Measurements from ENCODE around the gene CTRL.
"Not testable (repeated sequence)": the region's sequence is repeated elsewhere in the genome, so short reads cannot be mapped to it uniquely, and the experiment has no call there.

The CTRL gene

DNA sequence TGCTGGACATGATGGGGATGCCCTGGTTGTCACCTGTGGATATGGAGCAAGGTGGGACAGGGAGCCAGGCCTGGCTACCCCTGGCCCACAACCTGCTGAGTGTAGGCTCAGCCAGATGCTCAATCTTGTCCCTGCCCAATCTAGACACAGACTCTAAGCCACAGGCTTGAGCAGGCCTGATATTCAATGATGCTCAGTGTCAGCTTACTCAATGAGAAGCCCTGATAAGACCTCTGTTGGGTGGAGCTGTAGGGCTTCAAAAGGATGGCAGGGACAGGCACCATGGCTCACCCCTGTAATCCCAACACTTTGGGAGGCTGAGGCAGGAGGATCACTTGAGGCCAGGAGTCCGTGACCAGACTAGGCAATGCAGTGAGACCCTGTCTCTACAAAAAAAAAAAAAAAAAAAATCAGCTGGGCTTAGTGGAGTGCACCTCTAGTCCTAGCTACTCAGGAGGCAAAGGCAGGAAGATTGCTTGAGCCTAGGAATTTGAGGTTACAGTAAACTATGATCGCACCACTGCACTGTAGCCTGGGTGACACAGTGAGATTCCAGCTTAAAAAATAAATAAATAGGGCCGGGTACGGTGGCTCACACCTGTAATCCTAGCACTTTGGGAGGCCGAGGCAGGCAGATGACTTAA, 8.9 kb upstream of the CTRL start:
- DNase-seq (ENCODE audit: low spot score): no peak

GRCh38 chr16:67939507-67940445, 8.1 kb upstream of the CTRL start:
- DNase-seq (ENCODE audit: low spot score): peak; percentile 24

GRCh38 chr16:67937713-67938112, 6.1 kb upstream of the CTRL start:
- not testable (repeated sequence) for DNase-seq (ENCODE audit: low spot score)

- peak; percentile 81 for DNase-seq (ENCODE audit: low spot score)
These were observed 5.4 kb upstream of the CTRL start for GRCh38 chr16:67936880-67937605.

- peak; percentile 30 for DNase-seq (ENCODE audit: low spot score)
These were observed 4.6 kb upstream of the CTRL start, which contains the start of gene PSMB10 for GRCh38 chr16:67936124-67936879. TSS of gene PSMB10 (minus strand) at chr16:67936850. CDS start at chr16:67936749, 101 bp downstream.

- DNase-seq (ENCODE audit: low spot score): peak; percentile 96
These were observed 3.9 kb upstream of the CTRL start for GRCh38 chr16:67935402-67936123.

- no peak for DNase-seq (ENCODE audit: low spot score)
These were observed 3.4 kb upstream of the CTRL start for GRCh38 chr16:67935101-67935401.

- DNase-seq (ENCODE audit: low spot score): no peak
These were observed 2.8 kb upstream of the CTRL start for GRCh38 chr16:67934306-67935100.

DNA sequence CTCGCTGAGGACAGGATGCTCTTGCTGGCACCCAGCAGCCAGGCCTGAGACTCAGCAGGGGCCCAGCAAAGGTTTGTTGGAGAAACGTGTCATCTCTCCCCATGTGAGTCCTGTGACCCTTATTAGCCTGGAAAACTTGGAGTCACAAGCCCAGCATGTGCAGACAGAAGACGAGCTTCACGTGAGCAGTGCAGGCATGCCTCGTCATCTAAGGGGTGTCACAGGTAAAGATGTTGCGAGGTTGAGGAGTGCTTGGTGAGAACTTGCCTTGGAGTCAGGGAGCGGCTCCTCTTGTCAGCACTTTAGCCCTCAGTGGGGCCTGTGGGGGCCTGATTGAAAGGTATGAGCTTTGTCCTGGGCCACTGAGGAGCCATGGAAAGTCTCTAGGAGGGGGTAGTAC, 2.1 kb upstream of the CTRL start:
- DNase-seq (ENCODE audit: low spot score): no peak

GRCh38 chr16:67932462-67932840, 789 bp upstream of the CTRL start:
- no peak for DNase-seq (ENCODE audit: low spot score)

GRCh38 chr16:67930678-67931211, 917 bp downstream of the CTRL start:
- DNase-seq (ENCODE audit: low spot score): no peak

GRCh38 chr16:67930191-67930590, 1.5 kb downstream of the CTRL start:
- DNase-seq (ENCODE audit: low spot score): no peak

- DNase-seq (ENCODE audit: low spot score): peak; percentile 80
These were observed 2.9 kb downstream of the CTRL start for GRCh38 chr16:67928561-67929364.

GRCh38 chr16:67928147-67928546, 3.5 kb downstream of the CTRL start:
- DNase-seq (ENCODE audit: low spot score): no peak

DNA sequence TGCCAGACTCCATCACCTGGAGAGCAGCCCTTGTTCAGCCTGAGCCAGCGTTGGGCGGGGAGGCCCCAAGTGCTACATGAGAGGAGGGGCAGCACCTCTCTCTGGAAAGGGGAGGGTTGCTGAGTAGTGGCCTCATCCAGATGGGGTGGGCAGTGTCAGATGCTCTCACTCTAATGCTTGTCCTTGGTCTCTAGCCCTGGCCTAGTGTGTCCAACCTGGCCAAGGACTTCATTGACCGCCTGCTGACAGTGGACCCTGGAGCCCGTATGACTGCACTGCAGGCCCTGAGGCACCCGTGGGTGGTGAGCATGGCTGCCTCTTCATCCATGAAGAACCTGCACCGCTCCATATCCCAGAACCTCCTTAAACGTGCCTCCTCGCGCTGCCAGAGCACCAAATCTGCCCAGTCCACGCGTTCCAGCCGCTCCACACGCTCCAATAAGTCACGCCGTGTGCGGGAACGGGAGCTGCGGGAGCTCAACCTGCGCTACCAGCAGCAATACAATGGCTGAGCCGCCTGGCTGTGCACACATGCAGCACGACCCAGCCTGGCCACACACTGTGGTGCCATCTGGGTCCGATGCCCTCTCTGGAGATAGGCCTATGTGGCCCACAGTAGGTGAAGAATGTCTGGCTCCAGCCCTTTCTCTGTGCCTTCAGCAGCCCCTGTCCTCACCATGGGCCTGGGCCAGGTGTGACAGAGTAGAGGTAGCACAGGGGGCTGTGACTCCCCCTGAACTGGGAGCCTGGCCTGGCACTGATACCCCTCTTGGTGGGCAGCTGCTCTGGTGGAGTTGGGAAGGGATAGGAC, 4.3 kb downstream of the CTRL start:
- no peak for DNase-seq (ENCODE audit: low spot score)

GRCh38 chr16:67926181-67926750, 5.4 kb downstream of the CTRL start:
- DNase-seq (ENCODE audit: low spot score): no peak

DNA sequence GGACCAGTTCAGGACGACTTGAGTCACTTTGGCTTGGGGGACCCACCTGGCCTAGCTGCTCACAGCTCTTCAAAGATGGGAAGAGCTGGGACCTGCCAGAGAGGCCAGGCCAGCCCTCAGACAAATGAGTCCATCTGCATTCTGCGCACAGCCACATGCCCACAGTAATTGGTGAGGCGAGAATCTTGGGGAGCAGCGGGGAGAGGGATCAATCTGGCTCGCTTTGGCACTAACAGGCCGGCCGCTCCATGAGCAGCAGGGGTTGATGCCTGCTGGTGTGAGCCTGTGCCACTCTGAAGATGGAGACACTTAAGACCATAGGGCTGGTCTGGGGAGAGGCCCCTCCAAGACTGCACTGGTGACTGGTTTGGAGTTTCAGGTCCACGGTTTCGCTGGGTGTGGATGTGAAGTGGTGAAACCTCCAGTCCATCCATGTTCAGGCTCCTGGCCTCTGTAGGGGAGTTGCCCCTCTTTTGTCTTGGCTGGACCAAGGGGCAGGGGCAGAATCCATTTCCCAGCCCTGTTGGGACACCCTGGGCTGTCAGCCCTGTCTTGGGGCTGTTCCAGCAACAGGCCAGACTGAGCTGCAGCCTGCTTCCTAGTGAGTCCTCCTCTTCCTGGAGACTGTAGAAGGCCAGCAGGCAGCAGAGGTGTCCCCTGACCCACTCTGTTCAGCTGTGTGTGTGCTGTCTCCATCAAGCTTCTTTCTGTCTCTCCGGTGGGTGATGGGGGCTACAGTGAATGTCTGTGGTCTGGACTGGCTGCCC, 7.3 kb downstream of the CTRL start:
- DNase-seq (ENCODE audit: low spot score): no peak
